HepG2 (cell line): ENCODE results near the gene ZDHHC3. TPM values are rescaled to one million over a fixed set of nuclear protein-coding genes. Genes with fewer than 3 reads are reported as not detected.

Source experiments
- ATAC-seq: fragments of 200-7000 bp; cut with Tn5 transposase; 3 replicates; pipeline ENCODE4 v1.9.1; 2020; ENCODE audit warnings: mild to moderate bottlenecking, moderate library complexity
- BruUV-seq: library from RNA; stranded (reverse); fragments of 400-500 nt; replicated peaks from 2 replicates; lab custom pipeline; 2021; lab: Mats Ljungman, UMichigan
- CTCF ChIA-PET: fragments of 300-600 bp; formaldehyde crosslinking; extraction: SDS; loops from one replicate; lab custom pipeline; 2021; ENCODE audit warnings: low total read pairs, inconsistent platforms, low intra/inter-chr PET ratio; lab: Yijun Ruan, JAX
- POLR2A ChIA-PET: fragments of 350-600 bp; sonication (Branson Sonifier 250); formaldehyde crosslinking; loops from one replicate; lab custom pipeline; 2020; ENCODE audit warnings: antibody characterized with exemption, inconsistent platforms; lab: Yijun Ruan, JAX
- DNase-seq: peaks from one replicate; pipeline ENCODE4 v3.0.0-alpha.2; 2015; ENCODE audit warnings: low spot score
- FAIRE-seq: peaks from 3 replicates; lab custom pipeline; 2011; peaks lifted over from hg19 to GRCh38; lab: Jason Lieb, UNC
- H2AFZ ChIP-seq: one replicate; pipeline ENCODE4 v1.6.1; 2011; ENCODE audit warnings: low read length, inconsistent platforms
- H3K27ac ChIP-seq: fragments of 300-600 bp; 3 replicates; pipeline ENCODE4 v1.8.0; 2011; ENCODE audit warnings: mixed run types, mild to moderate bottlenecking, mixed read lengths, low read length, inconsistent platforms; ENCODE audit not compliant: insufficient read depth; ENCODE audit errors: extremely low read length
- H3K27me3 ChIP-seq, 2 experiments: fragments of 200-600 bp in 1 of 2; 2 replicates in 1 of 2; 3 replicates in 1 of 2; pipeline versions ENCODE4 v1.6.0 to v1.8.0; 2011; ENCODE audit warnings: low read length in 2 of 2, mild to moderate bottlenecking in 2 of 2, moderate library complexity in 2 of 2, inconsistent platforms in 1 of 2; ENCODE audit not compliant: insufficient read depth in 2 of 2, control insufficient read depth in 1 of 2
- H3K36me3 ChIP-seq, 2 experiments: fragments of 200-600 bp in 1 of 2; replicated peaks in 1 of 2; 2 replicates in 1 of 2; 3 replicates in 1 of 2; pipeline versions ENCODE4 v1.5.1 to v1.8.0; 2011; ENCODE audit warnings: low read length in 2 of 2, inconsistent platforms in 1 of 2; ENCODE audit not compliant: insufficient read depth in 2 of 2, control insufficient read depth in 1 of 2
- H3K4me1 ChIP-seq: 2 replicates; pipeline ENCODE4 v1.5.1; 2012; ENCODE audit warnings: low read length, inconsistent platforms; ENCODE audit not compliant: insufficient read depth
- H3K4me2 ChIP-seq: 2 replicates; pipeline ENCODE4 v1.6.0; 2011; ENCODE audit warnings: low read depth, low read length, inconsistent platforms
- H3K4me3 ChIP-seq, 3 experiments: fragments of 200-600 bp in 1 of 3; sonication (generic), shearing (Covaris generic) in 1 of 3; replicated peaks in 1 of 3; 2 replicates each; pipeline ENCODE4 v1.5.1; 2011 to 2016; ENCODE audit warnings: low read length in 3 of 3, inconsistent platforms in 2 of 3, low read depth in 2 of 3, mild to moderate bottlenecking in 2 of 3, control low read depth in 1 of 3, mixed read lengths in 1 of 3; ENCODE audit not compliant: insufficient read depth in 1 of 3
- H3K79me2 ChIP-seq: one replicate; pipeline ENCODE4 v1.6.1; 2011; ENCODE audit warnings: low read length, inconsistent platforms; ENCODE audit not compliant: insufficient read depth
- H3K9ac ChIP-seq: 2 replicates; pipeline ENCODE4 v1.6.0; 2011; ENCODE audit warnings: mild to moderate bottlenecking, low read depth, low read length, inconsistent platforms; ENCODE audit not compliant: insufficient read depth
- H3K9me3 ChIP-seq: 2 replicates; pipeline ENCODE4 v1.5.1; 2012; ENCODE audit warnings: mild to moderate bottlenecking, low read length
- H4K20me1 ChIP-seq: 2 replicates; pipeline ENCODE4 v1.6.0; 2011; ENCODE audit warnings: inconsistent platforms, mild to moderate bottlenecking, low read length, moderate library complexity; ENCODE audit not compliant: insufficient read depth
- EHMT2 ChIP-seq: fragments of 200-600 bp; sonication (generic); IDR thresholded peaks from 2 replicates; pipeline ENCODE4 v1.7.0; 2017; ENCODE audit warnings: antibody characterized with exemption, low read depth, low read length, borderline replicate concordance
- WGBS: methylation state at CpG from one replicate; pipeline ENCODE4 v1.1.6; 2017; ENCODE audit warnings: low lambda C conversion rate; 5-methylcytosine and 5-hydroxymethylcytosine counted together
- in situ Hi-C: cut with HindIII; loops from 2 replicates; pipeline ENCODE4 v1.10.0; 2017; ENCODE audit warnings: low pct_unique_long_range_greater_than_20kb; ENCODE audit not compliant: extremely low pct_ligation_motif_present
- intact Hi-C: fragments of 100-400 bp; cut with micrococcal nuclease; formaldehyde crosslinking; loops from one replicate; pipeline ENCODE4 v1.10.0; 2022; ENCODE audit not compliant: unreplicated experiment
- polyA plus RNA-seq, 8 experiments: library from polyadenylated mRNA; depleted of rRNA in 3 of 8; stranded (reverse) in 7 of 8; unstranded in 1 of 8; fragments of >200 nt; fragmentation: Illumina TruSeq in 4 of 8; extraction: Trizol in 4 of 8; gene quantifications; 2 replicates each; pipeline versions ENCODE4 v1.2.1 to v1.2.3, GENCODE V29; 2011 to 2016; ENCODE audit warnings: low read depth in 4 of 8, missing spikeins in 1 of 8, mixed read lengths in 1 of 8; ENCODE audit not compliant: insufficient read depth in 1 of 8
- total RNA-seq, 5 experiments: library from RNA; depleted of rRNA; stranded (reverse); fragments of >200 nt; fragmentation: Illumina TruSeq; extraction: Trizol; gene quantifications; 2 replicates each; pipeline ENCODE4 v1.2.3, GENCODE V29; 2016; ENCODE audit warnings: low read depth in 1 of 5
- TF ChIP-seq, protein P1 (sequence below): sonication (generic); formaldehyde crosslinking; IDR thresholded peaks from 2 replicates; pipeline ENCODE4 v1.4.0; 2020; ENCODE audit warnings: missing genetic modification reagents
- TF ChIP-seq, protein P2 (sequence below): sonication (generic); formaldehyde crosslinking; IDR thresholded peaks from 2 replicates; pipeline ENCODE4 v1.9.0; 2021; ENCODE audit warnings: missing genetic modification reagents, mild to moderate bottlenecking, borderline replicate concordance
- TF ChIP-seq, protein P3 (sequence below): sonication (generic); formaldehyde crosslinking; IDR thresholded peaks from 2 replicates; pipeline ENCODE4 v1.5.1; 2020; ENCODE audit warnings: missing genetic modification reagents, mild to moderate bottlenecking, borderline replicate concordance
- TF ChIP-seq, protein P4 (sequence below): sonication (generic); formaldehyde crosslinking; IDR thresholded peaks from 2 replicates; pipeline ENCODE4 v1.4.0; 2020; ENCODE audit warnings: missing genetic modification reagents
- TF ChIP-seq, protein P5 (sequence below): IDR thresholded peaks from 2 replicates; pipeline ENCODE4 v1.6.1; 2016; ENCODE audit warnings: low read depth, missing genetic modification reagents, missing compliant biosample characterization

The ZDHHC3 gene
- total and polyA plus RNA-seq, 2 of the 13 experiments (the other 11 are each of a cell fraction or from before 2014, with no cell fraction given), result 44.1 to 65.7 TPM

DNA sequence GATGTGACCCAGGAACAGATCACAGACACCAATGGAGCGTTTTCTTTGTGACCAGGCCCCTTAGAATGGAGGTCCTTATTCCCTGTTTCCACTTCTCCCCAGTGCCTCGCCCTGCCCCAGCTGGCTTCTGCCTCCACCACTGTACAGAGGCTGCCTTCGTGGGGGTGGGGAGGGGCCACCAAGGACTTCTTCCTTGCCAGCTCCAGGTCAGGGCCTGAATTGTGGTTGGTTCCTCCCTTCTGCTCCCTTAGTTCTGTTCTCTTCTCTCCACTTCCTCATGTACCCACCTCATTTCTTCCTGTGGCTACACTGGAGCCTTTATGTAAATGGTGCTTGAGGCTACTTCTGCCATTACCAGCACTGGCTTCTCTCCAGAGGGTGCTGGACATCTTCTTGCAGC is 85.1 kb downstream of the ZDHHC3 start (continued):
- TF ChIP-seq, protein P1, sequence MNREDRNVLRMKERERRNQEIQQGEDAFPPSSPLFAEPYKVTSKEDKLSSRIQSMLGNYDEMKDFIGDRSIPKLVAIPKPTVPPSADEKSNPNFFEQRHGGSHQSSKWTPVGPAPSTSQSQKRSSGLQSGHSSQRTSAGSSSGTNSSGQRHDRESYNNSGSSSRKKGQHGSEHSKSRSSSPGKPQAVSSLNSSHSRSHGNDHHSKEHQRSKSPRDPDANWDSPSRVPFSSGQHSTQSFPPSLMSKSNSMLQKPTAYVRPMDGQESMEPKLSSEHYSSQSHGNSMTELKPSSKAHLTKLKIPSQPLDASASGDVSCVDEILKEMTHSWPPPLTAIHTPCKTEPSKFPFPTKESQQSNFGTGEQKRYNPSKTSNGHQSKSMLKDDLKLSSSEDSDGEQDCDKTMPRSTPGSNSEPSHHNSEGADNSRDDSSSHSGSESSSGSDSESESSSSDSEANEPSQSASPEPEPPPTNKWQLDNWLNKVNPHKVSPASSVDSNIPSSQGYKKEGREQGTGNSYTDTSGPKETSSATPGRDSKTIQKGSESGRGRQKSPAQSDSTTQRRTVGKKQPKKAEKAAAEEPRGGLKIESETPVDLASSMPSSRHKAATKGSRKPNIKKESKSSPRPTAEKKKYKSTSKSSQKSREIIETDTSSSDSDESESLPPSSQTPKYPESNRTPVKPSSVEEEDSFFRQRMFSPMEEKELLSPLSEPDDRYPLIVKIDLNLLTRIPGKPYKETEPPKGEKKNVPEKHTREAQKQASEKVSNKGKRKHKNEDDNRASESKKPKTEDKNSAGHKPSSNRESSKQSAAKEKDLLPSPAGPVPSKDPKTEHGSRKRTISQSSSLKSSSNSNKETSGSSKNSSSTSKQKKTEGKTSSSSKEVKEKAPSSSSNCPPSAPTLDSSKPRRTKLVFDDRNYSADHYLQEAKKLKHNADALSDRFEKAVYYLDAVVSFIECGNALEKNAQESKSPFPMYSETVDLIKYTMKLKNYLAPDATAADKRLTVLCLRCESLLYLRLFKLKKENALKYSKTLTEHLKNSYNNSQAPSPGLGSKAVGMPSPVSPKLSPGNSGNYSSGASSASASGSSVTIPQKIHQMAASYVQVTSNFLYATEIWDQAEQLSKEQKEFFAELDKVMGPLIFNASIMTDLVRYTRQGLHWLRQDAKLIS (CRISPR knock-in tag), result no peak
- TF ChIP-seq EHMT2, result no peak
- TF ChIP-seq, protein P2, sequence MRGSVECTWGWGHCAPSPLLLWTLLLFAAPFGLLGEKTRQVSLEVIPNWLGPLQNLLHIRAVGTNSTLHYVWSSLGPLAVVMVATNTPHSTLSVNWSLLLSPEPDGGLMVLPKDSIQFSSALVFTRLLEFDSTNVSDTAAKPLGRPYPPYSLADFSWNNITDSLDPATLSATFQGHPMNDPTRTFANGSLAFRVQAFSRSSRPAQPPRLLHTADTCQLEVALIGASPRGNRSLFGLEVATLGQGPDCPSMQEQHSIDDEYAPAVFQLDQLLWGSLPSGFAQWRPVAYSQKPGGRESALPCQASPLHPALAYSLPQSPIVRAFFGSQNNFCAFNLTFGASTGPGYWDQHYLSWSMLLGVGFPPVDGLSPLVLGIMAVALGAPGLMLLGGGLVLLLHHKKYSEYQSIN (CRISPR knock-in tag), result no peak
- TF ChIP-seq, protein P3, sequence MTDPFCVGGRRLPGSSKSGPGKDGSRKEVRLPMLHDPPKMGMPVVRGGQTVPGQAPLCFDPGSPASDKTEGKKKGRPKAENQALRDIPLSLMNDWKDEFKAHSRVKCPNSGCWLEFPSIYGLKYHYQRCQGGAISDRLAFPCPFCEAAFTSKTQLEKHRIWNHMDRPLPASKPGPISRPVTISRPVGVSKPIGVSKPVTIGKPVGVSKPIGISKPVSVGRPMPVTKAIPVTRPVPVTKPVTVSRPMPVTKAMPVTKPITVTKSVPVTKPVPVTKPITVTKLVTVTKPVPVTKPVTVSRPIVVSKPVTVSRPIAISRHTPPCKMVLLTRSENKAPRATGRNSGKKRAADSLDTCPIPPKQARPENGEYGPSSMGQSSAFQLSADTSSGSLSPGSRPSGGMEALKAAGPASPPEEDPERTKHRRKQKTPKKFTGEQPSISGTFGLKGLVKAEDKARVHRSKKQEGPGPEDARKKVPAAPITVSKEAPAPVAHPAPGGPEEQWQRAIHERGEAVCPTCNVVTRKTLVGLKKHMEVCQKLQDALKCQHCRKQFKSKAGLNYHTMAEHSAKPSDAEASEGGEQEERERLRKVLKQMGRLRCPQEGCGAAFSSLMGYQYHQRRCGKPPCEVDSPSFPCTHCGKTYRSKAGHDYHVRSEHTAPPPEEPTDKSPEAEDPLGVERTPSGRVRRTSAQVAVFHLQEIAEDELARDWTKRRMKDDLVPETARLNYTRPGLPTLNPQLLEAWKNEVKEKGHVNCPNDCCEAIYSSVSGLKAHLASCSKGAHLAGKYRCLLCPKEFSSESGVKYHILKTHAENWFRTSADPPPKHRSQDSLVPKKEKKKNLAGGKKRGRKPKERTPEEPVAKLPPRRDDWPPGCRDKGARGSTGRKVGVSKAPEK (CRISPR knock-in tag), result no peak

DNA sequence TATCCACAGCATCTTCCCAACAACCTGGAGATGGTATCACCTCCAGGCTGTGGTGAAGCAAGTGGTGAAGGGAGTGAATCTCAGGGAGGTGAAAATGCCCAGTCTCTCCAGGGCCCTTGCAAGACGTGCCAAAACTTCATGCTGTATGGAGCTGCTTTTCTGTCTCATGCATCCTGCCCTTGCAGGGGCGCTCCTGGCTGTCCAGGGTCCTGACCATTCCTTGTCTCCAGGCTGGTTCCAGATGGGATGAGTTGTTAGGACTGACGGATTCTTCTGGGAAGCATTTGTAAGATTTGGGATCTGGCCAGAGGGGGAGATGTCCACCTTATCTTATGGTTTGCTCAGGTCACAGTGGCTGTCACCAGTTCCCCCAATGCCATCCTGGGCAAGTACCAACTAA is 85.7 kb downstream of the ZDHHC3 start:
- ATAC-seq (no peak), DNase-seq (no peak), FAIRE-seq (no peak)
- intact Hi-C loops, result no loop called here
- Histone ChIP-seq H3K27me3 (peaks cover 0 to 7% of the 10 kb centered on the region in 2 experiments; a peak in 1 of 5 replicates), H3K9me3 (no peaks in the 10 kb centered on the region), H3K4me3 (no peak overlapping the region), H2AFZ (no peak overlapping the region), H3K36me3 (no peaks in the 10 kb centered on the region), H4K20me1 (no peaks in the 10 kb centered on the region), H3K4me1 (peaks cover 26% of the 10 kb centered on the region), H3K9ac (no peak overlapping the region), H3K4me2 (no peak overlapping the region), H3K79me2 (no peaks in the 10 kb centered on the region), H3K27ac (no peak overlapping the region)
- 32% methylated on average over 3 of the region's 3 CpGs for WGBS
- CTCF ChIA-PET, result no interaction called here
- POLR2A ChIA-PET, result no interaction called here
- BruUV-seq, result no TSS peak
- in situ Hi-C loops, result no loop called here
- TF ChIP-seq, protein P4, sequence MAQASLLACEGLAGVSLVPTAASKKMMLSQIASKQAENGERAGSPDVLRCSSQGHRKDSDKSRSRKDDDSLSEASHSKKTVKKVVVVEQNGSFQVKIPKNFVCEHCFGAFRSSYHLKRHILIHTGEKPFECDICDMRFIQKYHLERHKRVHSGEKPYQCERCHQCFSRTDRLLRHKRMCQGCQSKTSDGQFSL (CRISPR knock-in tag), result no peak
- TF ChIP-seq, protein P5, sequence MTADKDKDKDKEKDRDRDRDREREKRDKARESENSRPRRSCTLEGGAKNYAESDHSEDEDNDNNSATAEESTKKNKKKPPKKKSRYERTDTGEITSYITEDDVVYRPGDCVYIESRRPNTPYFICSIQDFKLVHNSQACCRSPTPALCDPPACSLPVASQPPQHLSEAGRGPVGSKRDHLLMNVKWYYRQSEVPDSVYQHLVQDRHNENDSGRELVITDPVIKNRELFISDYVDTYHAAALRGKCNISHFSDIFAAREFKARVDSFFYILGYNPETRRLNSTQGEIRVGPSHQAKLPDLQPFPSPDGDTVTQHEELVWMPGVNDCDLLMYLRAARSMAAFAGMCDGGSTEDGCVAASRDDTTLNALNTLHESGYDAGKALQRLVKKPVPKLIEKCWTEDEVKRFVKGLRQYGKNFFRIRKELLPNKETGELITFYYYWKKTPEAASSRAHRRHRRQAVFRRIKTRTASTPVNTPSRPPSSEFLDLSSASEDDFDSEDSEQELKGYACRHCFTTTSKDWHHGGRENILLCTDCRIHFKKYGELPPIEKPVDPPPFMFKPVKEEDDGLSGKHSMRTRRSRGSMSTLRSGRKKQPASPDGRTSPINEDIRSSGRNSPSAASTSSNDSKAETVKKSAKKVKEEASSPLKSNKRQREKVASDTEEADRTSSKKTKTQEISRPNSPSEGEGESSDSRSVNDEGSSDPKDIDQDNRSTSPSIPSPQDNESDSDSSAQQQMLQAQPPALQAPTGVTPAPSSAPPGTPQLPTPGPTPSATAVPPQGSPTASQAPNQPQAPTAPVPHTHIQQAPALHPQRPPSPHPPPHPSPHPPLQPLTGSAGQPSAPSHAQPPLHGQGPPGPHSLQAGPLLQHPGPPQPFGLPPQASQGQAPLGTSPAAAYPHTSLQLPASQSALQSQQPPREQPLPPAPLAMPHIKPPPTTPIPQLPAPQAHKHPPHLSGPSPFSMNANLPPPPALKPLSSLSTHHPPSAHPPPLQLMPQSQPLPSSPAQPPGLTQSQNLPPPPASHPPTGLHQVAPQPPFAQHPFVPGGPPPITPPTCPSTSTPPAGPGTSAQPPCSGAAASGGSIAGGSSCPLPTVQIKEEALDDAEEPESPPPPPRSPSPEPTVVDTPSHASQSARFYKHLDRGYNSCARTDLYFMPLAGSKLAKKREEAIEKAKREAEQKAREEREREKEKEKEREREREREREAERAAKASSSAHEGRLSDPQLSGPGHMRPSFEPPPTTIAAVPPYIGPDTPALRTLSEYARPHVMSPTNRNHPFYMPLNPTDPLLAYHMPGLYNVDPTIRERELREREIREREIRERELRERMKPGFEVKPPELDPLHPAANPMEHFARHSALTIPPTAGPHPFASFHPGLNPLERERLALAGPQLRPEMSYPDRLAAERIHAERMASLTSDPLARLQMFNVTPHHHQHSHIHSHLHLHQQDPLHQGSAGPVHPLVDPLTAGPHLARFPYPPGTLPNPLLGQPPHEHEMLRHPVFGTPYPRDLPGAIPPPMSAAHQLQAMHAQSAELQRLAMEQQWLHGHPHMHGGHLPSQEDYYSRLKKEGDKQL (CRISPR knock-in tag), result no peak
